Ishikawa (cell line): Measurements from ENCODE around the gene TIMM29.

ENCODE experiments used
- CEBPB ChIP-seq: IDR thresholded peaks from 2 replicates; pipeline ENCODE4 v1.6.1; 2012
- CREB1 ChIP-seq: IDR thresholded peaks from 2 replicates; pipeline ENCODE4 v1.6.1; 2012; ENCODE audit warnings: low read depth
- EGR1 ChIP-seq: IDR thresholded peaks from 2 replicates; pipeline ENCODE4 v1.6.1; 2012
- EP300 ChIP-seq: IDR thresholded peaks from 2 replicates; pipeline ENCODE4 v1.6.1; 2012; ENCODE audit warnings: borderline replicate concordance
- FOXM1 ChIP-seq: IDR thresholded peaks from 2 replicates; pipeline ENCODE4 v1.6.1; 2012; ENCODE audit warnings: low read depth, borderline replicate concordance
- MAX ChIP-seq: IDR thresholded peaks from 2 replicates; pipeline ENCODE4 v1.6.1; 2012
- NFIC ChIP-seq: IDR thresholded peaks from 2 replicates; pipeline ENCODE4 v1.6.1; 2012
- RAD21 ChIP-seq: IDR thresholded peaks from 2 replicates; pipeline ENCODE4 v1.6.1; 2012; ENCODE audit warnings: low read depth
- TAF1 ChIP-seq: IDR thresholded peaks from 2 replicates; pipeline ENCODE4 v1.6.1; 2012; ENCODE audit warnings: low read depth, mild to moderate bottlenecking
- TCF12 ChIP-seq: IDR thresholded peaks from 2 replicates; pipeline ENCODE4 v1.6.1; 2012; ENCODE audit warnings: low read depth
- TEAD4 ChIP-seq: IDR thresholded peaks from 2 replicates; pipeline ENCODE4 v1.6.1; 2012
- YY1 ChIP-seq: IDR thresholded peaks from 2 replicates; pipeline ENCODE4 v1.6.1; 2012; ENCODE audit warnings: low read depth
- ZBTB7A ChIP-seq: IDR thresholded peaks from 2 replicates; pipeline ENCODE4 v1.6.1; 2012; ENCODE audit warnings: low read depth
- TF ChIP-seq, protein P1 (sequence below): IDR thresholded peaks from 2 replicates; pipeline ENCODE4 v1.6.1; 2012; ENCODE audit warnings: low read depth, mild to moderate bottlenecking
- TF ChIP-seq, protein P2 (sequence below): IDR thresholded peaks from 2 replicates; pipeline ENCODE4 v1.6.1; 2012

TIMM29 gene

DNA sequence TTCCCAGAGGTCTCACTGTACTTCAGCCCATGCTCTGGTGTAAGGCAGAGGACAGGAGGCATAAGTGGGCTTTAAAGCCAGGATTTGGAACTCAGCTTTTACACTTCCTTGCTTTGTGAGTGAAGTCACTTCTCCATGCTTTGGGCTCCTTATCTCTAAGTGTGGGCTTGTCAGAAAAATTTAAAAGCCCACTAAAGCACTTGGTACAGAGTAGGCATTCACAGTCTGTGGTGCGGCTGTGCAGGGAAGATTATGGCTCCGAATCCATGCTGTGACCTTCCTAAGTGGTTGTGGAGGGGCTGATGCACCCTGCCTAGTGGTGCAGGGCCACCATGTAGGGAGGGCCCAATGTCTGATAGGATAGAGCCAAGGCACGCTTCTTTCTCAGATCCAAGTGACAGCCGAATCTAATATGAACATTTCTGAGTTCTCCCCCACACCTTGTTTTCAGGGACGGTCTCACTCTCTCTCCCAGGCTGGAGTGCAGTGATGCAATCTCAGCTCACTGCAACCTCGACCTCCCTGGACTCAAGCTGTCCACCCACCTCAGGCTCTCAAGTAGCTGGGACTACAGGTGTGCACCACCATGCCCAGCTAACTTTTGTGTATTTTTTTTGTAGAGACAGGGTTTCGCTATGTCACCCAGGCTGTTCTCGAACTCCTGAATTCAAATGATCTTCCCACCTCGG, 6.9 kb downstream of the TIMM29 start:
- TF ChIP-seq TCF12 (no peak), YY1 (no peak), TEAD4 (no peak), CEBPB (no peak), EP300 (no peak), TAF1 (no peak)

DNA sequence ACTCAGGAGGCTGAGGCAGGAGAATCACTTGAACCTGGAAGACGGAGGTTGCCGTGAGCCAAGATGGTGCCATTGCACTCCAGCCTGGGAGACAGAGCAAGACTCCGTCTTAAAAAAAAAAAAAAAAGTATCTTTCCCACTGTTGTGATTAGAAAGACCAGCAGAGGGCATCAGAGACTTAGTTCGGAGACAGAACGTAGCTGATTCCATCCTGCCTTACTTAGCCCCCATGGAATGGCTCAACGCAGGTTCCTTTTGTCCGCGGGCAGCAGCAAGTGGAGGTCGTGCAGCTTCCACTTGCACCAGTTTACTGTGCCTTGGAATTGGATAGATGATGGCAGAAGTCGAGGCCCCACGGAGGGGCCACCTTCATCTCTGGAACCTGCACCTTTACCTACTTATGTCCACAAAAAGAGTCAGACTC, 8.1 kb downstream of the TIMM29 start:
- TF ChIP-seq TEAD4 (no peak), ZBTB7A (no peak), RAD21 (peak; percentile 80)
- TF ChIP-seq, protein P1, sequence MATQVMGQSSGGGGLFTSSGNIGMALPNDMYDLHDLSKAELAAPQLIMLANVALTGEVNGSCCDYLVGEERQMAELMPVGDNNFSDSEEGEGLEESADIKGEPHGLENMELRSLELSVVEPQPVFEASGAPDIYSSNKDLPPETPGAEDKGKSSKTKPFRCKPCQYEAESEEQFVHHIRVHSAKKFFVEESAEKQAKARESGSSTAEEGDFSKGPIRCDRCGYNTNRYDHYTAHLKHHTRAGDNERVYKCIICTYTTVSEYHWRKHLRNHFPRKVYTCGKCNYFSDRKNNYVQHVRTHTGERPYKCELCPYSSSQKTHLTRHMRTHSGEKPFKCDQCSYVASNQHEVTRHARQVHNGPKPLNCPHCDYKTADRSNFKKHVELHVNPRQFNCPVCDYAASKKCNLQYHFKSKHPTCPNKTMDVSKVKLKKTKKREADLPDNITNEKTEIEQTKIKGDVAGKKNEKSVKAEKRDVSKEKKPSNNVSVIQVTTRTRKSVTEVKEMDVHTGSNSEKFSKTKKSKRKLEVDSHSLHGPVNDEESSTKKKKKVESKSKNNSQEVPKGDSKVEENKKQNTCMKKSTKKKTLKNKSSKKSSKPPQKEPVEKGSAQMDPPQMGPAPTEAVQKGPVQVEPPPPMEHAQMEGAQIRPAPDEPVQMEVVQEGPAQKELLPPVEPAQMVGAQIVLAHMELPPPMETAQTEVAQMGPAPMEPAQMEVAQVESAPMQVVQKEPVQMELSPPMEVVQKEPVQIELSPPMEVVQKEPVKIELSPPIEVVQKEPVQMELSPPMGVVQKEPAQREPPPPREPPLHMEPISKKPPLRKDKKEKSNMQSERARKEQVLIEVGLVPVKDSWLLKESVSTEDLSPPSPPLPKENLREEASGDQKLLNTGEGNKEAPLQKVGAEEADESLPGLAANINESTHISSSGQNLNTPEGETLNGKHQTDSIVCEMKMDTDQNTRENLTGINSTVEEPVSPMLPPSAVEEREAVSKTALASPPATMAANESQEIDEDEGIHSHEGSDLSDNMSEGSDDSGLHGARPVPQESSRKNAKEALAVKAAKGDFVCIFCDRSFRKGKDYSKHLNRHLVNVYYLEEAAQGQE: no peak

DNA sequence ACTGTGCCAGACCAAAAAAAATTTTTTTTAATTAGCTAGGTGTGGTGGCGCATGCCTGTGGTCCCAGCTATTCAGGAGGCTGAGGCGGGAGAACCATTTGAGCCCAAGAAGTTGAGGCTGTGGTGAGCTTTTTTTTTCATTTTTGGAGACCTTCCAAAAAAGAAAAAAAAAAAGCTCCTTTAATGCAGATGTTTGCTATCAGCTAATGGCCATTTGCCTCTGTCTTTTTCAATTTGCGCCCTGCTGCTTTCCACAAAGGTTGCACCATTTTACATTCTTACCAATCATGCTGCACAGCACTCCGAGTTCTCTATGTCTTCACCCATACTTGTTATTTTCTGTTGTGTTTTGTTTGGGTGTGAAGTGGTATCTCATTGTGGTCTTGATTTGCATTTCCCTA, 16.7 kb downstream of the TIMM29 start:
- TF ChIP-seq NFIC (peak; percentile 30; the same call in 1 of the 2 replicates), EP300 (no peak), RAD21 (no peak), TAF1 (no peak)

GRCh38 chr19:10946958-10947657, 18.5 kb downstream of the TIMM29 start:
- no peak for TF ChIP-seq CREB1
- peak; percentile 71; the same call in 1 of the 2 replicates for TF ChIP-seq TCF12
- TF ChIP-seq, protein P2, sequence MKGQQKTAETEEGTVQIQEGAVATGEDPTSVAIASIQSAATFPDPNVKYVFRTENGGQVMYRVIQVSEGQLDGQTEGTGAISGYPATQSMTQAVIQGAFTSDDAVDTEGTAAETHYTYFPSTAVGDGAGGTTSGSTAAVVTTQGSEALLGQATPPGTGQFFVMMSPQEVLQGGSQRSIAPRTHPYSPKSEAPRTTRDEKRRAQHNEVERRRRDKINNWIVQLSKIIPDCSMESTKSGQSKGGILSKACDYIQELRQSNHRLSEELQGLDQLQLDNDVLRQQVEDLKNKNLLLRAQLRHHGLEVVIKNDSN: no peak
- peak; percentile 57; the same call in 1 of the 2 replicates for TF ChIP-seq EP300
- peak; percentile 65 for TF ChIP-seq NFIC
- peak; percentile 85 for TF ChIP-seq CEBPB
- TF ChIP-seq TEAD4: peak; percentile 96
- TF ChIP-seq ZBTB7A: 0 out of 2 replicates have a peak, but pooled peaks have one; percentile 45

DNA sequence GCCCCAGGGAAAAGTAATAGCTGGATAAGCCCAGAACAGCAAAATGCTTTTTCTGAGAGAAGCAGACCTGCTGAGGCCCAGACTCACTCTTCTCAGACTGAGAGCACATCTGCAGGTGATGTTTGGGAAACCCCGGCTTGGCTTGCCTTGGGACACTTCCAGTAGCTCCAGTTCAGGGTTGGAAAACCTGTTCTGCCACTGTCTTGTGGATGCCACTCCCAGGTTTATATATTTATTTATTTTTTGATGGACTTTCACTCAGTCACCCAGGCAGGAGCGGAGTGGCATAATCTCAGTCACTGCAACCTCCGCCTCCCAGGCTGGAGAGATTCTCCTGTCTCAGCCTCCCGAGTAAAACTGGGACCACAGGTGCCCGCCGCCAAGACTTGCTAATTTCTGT, 24.2 kb downstream of the TIMM29 start:
- TF ChIP-seq RAD21 (no peak), TCF12 (peak; percentile 36; the same call in 1 of the 2 replicates)

GRCh38 chr19:10960314-10961072, 31.9 kb downstream of the TIMM29 start, which contains the start of gene SMARCA4:
TSS of gene SMARCA4 (plus strand) at chr19:10961030. CDS start at chr19:10984152, 23,122 bp downstream.
- TF ChIP-seq, protein P1: no peak
- TF ChIP-seq, protein P2: no peak
- TF ChIP-seq FOXM1 (no peak), CREB1 (no peak), TEAD4 (no peak), YY1 (peak; percentile 74), NFIC (no peak), EGR1 (no peak; the same call in 1 of the 2 replicates), TAF1 (peak; percentile 80), RAD21 (no peak), CEBPB (0 out of 2 replicates have a peak, but pooled peaks have one; percentile 28), ZBTB7A (no peak), MAX (peak; percentile 98), TCF12 (peak; percentile 37; the same call in 1 of the 2 replicates), EP300 (peak; percentile 50)
